ENCODE measurements around the gene ZNF48.

GRCh38 chr16:30372038-30372712 lies 23.0 kb upstream of the ZNF48 start:
- TF ChIP-seq POLR2A (IDR thresholded peaks at IDR 0.05) (no peak), CTCF (IDR thresholded peaks at IDR 0.05) (no peak), EP300 (IDR thresholded peaks at IDR 0.05) (no peak)
